Epithelial cell of proximal tubule (primary cell): ENCODE results near the gene CRACDL. TPM values are rescaled to one million over a fixed set of nuclear protein-coding genes. Genes with fewer than 3 reads are reported as not detected.

Experiments
- DNase-seq: peaks from one replicate; pipeline ENCODE4 v3.0.0-alpha.2; 2011; ENCODE audit warnings: low read depth
- H3K4me3 ChIP-seq: 2 replicates; pipeline ENCODE4 v1.5.1; 2011; ENCODE audit warnings: low read depth, mild to moderate bottlenecking, low read length
- total RNA-seq: library from RNA; depleted of rRNA; stranded (reverse); fragments of >200 nt; gene quantifications from 2 replicates; pipeline ENCODE4 v1.2.3, GENCODE V29; 2015
- TF ChIP-seq, protein P1 (sequence below): conservative IDR thresholded peaks from 2 replicates; pipeline ENCODE4 v1.5.1; 2012; ENCODE audit warnings: low read depth, mild to moderate bottlenecking, low read length

Gene CRACDL, protein sequence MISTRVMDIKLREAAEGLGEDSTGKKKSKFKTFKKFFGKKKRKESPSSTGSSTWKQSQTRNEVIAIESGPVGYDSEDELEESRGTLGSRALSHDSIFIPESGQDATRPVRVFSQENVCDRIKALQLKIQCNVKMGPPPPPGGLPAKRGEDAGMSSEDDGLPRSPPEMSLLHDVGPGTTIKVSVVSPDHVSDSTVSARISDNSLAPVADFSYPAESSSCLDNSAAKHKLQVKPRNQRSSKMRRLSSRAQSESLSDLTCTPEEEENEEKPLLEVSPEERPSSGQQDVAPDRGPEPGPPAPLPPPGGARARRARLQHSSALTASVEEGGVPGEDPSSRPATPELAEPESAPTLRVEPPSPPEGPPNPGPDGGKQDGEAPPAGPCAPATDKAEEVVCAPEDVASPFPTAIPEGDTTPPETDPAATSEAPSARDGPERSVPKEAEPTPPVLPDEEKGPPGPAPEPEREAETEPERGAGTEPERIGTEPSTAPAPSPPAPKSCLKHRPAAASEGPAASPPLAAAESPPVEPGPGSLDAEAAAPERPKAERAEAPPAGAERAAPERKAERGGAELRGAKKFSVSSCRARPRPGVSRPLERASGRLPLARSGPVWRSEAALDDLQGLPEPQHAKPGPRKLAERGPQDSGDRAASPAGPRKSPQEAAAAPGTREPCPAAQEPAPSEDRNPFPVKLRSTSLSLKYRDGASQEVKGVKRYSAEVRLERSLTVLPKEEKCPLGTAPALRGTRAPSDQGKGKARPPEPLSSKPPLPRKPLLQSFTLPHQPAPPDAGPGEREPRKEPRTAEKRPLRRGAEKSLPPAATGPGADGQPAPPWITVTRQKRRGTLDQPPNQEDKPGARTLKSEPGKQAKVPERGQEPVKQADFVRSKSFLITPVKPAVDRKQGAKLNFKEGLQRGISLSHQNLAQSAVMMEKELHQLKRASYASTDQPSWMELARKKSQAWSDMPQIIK
- total RNA-seq: 0.29 and 1.0 TPM in 2 replicates

DNA sequence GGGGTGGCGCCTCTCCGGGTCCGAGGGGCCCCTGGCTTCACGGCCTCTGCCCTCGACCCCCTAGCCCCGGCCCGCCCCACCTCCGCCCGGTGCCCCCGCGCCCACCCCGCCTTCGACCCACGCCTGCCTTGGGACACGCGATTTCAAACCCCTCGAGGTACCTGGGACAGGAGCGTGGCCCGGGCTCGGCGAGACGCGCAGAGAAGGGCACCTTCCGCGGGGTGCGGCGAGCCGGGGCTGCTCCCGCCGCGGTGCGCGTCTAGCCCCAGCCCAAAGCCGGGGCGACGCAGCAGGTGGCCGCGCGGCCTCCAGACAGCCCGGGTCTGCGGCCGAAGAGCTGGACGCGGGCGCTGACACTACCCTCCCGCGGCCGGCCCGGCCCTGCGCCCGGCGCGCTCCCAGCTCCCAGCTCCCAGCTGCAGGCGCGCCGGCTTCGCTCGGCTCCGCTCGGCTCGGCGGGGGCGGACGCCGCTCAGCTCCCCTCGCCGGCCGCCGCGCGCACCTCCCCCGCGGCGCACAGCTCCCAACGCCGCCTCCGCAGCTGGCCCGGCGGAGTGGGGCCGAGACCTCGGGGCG lies at the start of gene CRACDL:
Gene CRACDL (minus strand): TSS at position 449 of the 576 bp plus-strand sequence. CDS start 89,425 bp downstream, outside the sequence.
- TF ChIP-seq, protein P1, sequence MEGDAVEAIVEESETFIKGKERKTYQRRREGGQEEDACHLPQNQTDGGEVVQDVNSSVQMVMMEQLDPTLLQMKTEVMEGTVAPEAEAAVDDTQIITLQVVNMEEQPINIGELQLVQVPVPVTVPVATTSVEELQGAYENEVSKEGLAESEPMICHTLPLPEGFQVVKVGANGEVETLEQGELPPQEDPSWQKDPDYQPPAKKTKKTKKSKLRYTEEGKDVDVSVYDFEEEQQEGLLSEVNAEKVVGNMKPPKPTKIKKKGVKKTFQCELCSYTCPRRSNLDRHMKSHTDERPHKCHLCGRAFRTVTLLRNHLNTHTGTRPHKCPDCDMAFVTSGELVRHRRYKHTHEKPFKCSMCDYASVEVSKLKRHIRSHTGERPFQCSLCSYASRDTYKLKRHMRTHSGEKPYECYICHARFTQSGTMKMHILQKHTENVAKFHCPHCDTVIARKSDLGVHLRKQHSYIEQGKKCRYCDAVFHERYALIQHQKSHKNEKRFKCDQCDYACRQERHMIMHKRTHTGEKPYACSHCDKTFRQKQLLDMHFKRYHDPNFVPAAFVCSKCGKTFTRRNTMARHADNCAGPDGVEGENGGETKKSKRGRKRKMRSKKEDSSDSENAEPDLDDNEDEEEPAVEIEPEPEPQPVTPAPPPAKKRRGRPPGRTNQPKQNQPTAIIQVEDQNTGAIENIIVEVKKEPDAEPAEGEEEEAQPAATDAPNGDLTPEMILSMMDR: no peak
- DNase-seq: no peak
- H3K4me3 ChIP-seq: peak within 1 kb of the TSS; percentile 59

DNA sequence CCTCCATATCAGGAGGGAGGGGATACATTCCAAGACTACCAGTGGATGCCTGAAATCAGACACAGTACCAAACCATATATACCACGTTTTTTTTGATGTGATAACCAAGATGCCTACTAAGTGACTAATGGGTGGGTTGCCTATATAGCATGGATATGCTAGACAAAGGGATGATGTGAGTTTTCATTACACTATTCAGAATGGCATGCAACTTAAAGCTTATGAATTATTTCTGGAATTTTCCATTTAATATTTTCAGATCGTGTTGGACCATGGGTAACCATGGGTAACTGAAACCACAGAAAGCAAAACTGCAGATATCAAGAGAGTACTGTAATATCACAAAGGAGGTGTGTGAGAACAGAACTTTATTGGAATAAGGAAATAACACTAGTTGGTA lies 39.6 kb upstream of the CRACDL start:
- TF ChIP-seq, protein P1: no peak
- H3K4me3 ChIP-seq: no peak overlapping the region
- no peak for DNase-seq

DNA sequence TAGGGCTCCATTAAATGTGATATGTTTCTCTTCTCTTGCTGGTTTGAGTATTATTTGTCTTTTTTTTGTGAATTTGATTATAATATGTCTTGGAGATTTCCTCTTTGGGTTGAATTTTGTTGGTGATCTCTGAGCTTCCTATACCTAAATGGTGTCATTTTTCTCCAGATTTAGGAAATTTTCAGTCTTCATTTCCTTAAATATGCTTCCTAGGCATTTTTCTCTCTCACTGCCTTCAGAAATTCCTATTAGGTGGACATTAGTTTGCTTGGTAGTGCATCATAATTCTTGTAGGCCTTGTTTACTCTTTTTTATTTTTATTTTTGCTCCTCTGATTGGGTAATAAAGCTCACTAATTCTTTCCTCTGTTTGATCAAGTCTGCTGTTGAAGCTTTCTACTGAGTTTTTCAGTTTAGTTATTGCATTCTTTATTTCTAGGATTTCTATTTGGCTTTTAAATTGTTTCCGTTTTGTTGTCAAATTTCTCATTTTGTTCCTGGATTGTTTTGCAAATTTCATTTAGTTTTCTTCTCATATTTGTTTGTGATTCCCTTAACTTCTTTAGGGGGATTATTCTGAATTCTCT lies 36.6 kb upstream of the CRACDL start:
- no peak for DNase-seq
- TF ChIP-seq, protein P1: no peak
- H3K4me3 ChIP-seq: no peak overlapping the region

DNA sequence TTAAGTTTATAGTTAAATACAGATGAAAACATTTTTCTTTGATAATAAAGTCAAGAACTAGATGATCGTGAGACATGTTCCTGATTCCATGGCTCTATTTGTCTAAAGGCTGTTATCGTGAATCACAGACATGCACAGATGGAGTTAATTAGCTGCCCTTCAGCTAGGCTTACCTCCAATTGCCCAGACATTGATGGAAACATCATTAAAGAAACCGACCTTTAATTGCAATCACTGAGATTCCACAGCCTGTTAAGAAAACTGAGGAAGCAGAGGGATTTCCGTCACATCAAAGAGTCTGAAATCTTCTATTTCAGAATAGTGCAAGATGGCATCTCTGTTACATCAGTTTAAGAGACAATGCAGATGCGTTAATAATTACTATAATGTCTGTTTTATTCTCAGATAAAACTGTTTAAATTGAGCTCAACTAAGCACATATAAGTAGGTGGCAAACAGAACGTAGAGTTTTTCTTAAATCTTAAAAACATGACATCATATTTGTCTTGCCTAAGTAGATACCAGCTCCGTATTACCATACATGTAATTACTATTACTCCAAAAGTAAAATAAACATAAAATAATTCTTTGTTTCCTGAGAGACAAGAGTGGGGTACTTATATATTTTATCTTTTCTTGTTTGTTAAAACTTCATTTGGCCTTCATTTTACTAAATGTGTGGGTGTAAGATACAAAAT lies 23.9 kb upstream of the CRACDL start:
- TF ChIP-seq, protein P1: no peak
- DNase-seq: no peak
- no peak overlapping the region for H3K4me3 ChIP-seq

DNA sequence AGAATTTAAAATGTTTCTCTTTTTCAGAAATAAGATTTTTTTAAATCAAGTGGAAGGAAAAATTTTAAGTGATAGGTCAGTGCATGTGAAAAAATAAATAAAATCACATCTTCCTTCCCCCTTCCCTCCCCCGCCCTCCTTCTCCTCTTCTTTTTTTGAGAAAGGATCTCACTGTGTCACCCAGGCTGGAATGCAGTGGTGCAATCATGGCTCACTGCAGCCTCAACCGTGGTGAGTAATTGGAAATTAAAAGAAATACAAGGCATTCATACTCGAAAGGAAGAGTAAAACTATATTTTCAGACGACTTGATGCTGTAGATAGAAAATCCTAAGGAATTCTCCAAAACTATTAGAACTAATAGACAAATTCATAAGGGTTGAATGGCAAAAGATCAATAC lies 16.9 kb upstream of the CRACDL start:
- TF ChIP-seq, protein P1: no peak
- no peak for DNase-seq
- no peak overlapping the region for H3K4me3 ChIP-seq
